Measurements from ENCODE around the gene ECPAS. TPM values are rescaled to one million over a fixed set of nuclear protein-coding genes. Genes with fewer than 3 reads are reported as not detected.

The ECPAS gene
- total RNA-seq, 2 experiments from 2014 or later: 41.0 to 63.2 TPM

DNA sequence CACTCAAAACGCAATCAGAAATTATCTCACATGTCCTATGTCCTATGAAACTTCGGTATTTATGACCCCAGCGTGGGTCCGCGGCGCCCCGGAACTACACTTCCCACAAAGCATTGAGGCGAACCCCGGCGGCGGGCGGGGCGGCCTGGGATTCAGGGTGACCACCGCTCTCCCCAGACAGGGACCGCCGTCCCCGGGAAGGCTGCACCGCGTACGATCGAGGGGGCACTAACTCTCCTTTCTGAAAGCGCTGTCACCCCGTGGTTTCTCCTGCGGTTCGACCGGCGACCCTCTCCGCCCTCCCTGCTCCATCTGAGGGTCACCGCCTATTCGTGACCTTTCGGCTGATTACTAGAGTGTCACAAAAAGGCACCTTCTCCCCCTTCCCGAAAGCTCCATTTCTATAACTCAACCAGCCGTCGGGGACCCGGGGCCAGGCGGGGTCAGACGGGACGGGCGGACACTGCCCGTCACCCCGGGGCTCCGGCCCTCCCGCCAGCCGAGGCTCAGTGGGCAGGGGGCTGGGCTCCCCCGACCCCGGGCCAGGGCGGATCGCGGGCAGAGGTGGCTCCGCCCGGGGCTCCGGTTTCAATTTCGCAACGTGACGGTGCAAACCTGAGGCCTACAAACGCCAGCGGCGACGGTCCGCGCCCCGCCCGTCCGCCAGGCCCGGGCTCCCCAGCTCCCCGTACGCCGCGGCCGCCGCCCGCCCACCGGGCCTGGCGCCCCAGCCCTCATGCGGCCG lies 1.3 kb downstream of the ECPAS start:
- ChIA-PET POLR2A (interaction anchor here (0.6 to 1.8 kb wide), 5 partner anchors 12 to 1193 kb away, joined by 3 to 4 read pairs (median 3); partner anchors contain the start of gene DNAJC25), CTCF (ENCODE audit: unreplicated experiment) (interaction anchor here (0.5 to 0.6 kb wide), 2 partner anchors 15 to 418 kb away, joined by 3 to 4 read pairs; no protein-coding TSS in a partner anchor)
- Histone ChIP-seq H3K79me2 (ENCODE audit: insufficient read depth, low read depth, low read length) (peaks cover 50% of the 10 kb centered on the region), H2AFZ (ENCODE audit: low read length) (peak overlapping the region; percentile 89; the same call in 1 of the 2 replicates), H3K36me3 (ENCODE audit: insufficient read depth, low read length) (peaks cover 4% of the 10 kb centered on the region; the same call in 1 of the 2 replicates), H3K27ac (ENCODE audit: low read depth, low read length, poor library complexity, severe bottlenecking) (peak overlapping the region; percentile 72), H3K4me1 (ENCODE audit: insufficient read depth, low read length, poor library complexity, severe bottlenecking) (peaks cover 9% of the 10 kb centered on the region), H3K9me3 (ENCODE audit: low read length) (no peaks in the 10 kb centered on the region), H4K20me1 (ENCODE audit: insufficient read depth, low read length) (0 out of 2 replicates have a peak, but pooled peaks cover 3% of the 10 kb centered on the region), H3K9me2 (ENCODE audit: insufficient read depth, low read length) (no peaks in the 10 kb centered on the region), H3K4me3 (ENCODE audit: low read depth, low read length, poor library complexity, severe bottlenecking) (peak overlapping the region; percentile 99), H3K4me2 (ENCODE audit: low read length) (peak overlapping the region; percentile 73)
- intact Hi-C loops (cut with micrococcal nuclease; ENCODE audit: unreplicated experiment): loop anchor here (2.0 to 10.0 kb wide), 3 partner anchors 414 to 1272 kb away; partner anchors contain the start of genes PTBP3, SNX30 and UGCG
- TF ChIP-seq EZH2phosphoT487 (IDR thresholded peaks at IDR 0.05; ENCODE audit: borderline replicate concordance, low read depth, low read length) (no peak), CTCF (conservative IDR thresholded peaks at IDR 0.05; ENCODE audit: low read length) (no peak)
- DNase-seq (ENCODE audit: low spot score): peak; percentile 66
- no TSS peak for BruUV-seq (replicated peaks)

DNA sequence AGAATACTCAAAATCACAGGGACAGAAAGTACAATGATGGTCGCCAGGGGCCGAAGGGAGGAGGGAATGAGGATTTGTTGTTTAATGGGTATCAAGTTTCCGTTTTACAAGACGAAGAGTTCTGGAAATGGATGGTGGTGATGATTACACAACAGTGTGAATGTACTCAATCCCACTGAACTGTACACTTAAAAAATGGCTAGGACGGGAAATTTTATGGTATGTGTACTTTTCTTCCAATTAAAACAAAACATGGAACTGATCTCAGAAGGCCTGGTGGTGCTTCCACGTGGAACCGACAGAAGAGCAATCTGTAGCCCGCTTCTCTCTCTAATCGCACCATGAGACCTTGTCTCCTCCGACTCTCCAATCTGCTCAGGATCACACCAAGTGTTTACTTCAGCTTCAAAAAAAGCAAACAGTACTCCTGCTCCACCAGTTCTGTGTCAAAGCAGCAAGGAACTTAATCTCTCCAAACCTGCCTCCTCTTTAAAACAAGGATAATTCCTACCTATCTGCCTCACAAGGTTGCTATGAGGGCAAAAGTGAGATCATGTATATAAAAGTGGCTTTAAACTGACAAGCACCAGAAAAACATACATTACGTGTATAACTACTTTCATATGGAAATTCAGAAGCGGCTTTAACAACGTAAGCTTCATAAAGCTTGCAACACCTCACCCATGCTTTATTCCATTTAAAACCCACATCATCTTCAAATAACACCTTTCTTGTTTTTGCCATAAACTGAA lies 2.1 kb downstream of the ECPAS start:
- DNase-seq (ENCODE audit: low spot score): peak; percentile 10
- ChIA-PET POLR2A (interaction anchor here (0.6 to 1.1 kb wide), 3 partner anchors 16 to 1192 kb away, joined by 3 read pairs; no protein-coding TSS in a partner anchor), CTCF (ENCODE audit: unreplicated experiment) (no interaction called here)
- peak overlapping the region; percentile 89; the same call in 1 of the 2 replicates for H2AFZ ChIP-seq (ENCODE audit: low read length)
- H3K4me1 ChIP-seq (ENCODE audit: insufficient read depth, low read length, poor library complexity, severe bottlenecking): peaks cover 9% of the 10 kb centered on the region
- no peaks in the 10 kb centered on the region for H3K9me2 ChIP-seq (ENCODE audit: insufficient read depth, low read length)
- H3K4me2 ChIP-seq (ENCODE audit: low read length): peak overlapping the region; percentile 73
- intact Hi-C loops (cut with micrococcal nuclease; ENCODE audit: unreplicated experiment): loop anchor here (2.0 to 10.0 kb wide), 3 partner anchors 415 to 1273 kb away; partner anchors contain the start of genes PTBP3, SNX30 and UGCG
- H3K27ac ChIP-seq (ENCODE audit: low read depth, low read length, poor library complexity, severe bottlenecking): no peak overlapping the region
- H3K9me3 ChIP-seq (ENCODE audit: low read length): no peaks in the 10 kb centered on the region
- H4K20me1 ChIP-seq (ENCODE audit: insufficient read depth, low read length): peaks cover 6% of the 10 kb centered on the region; the same call in 1 of the 2 replicates
- TF ChIP-seq CTCF (conservative IDR thresholded peaks at IDR 0.05; ENCODE audit: low read length) (no peak), EZH2phosphoT487 (IDR thresholded peaks at IDR 0.05; ENCODE audit: borderline replicate concordance, low read depth, low read length) (no peak)
- peaks cover 4% of the 10 kb centered on the region; the same call in 1 of the 2 replicates for H3K36me3 ChIP-seq (ENCODE audit: insufficient read depth, low read length)
- BruUV-seq (replicated peaks): TSS peak; percentile 60
- H3K4me3 ChIP-seq (ENCODE audit: low read depth, low read length, poor library complexity, severe bottlenecking): peak overlapping the region; percentile 99
- peaks cover 57% of the 10 kb centered on the region for H3K79me2 ChIP-seq (ENCODE audit: insufficient read depth, low read depth, low read length)

All from OCI-LY7 (cell line).